Endothelial cell of umbilical vein (primary cell): ENCODE measurements around the gene GMEB2. TPM values are rescaled to one million over a fixed set of nuclear protein-coding genes. Genes with fewer than 3 reads are reported as not detected.
"Not testable (repeated sequence)": the region's sequence is repeated elsewhere in the genome, so short reads cannot be mapped to it uniquely, and the experiment has no call there.

Source experiments
- BruUV-seq: library from RNA; stranded (reverse); fragments of 400-500 nt; replicated peaks from 2 replicates; lab custom pipeline; 2021; lab: Mats Ljungman, UMichigan
- CTCF ChIA-PET: fragments of 300-600, 350-600 bp; sonication (Branson Sonifier 250); formaldehyde crosslinking; loops from one replicate; lab custom pipeline; 2021; ENCODE audit warnings: antibody characterized with exemption, inconsistent platforms; lab: Charles Lee
- POLR2A ChIA-PET: fragments of 300-600, 350-600 bp; sonication (Branson Sonifier 250); formaldehyde crosslinking; loops from one replicate; lab custom pipeline; 2021; ENCODE audit warnings: antibody characterized with exemption, inconsistent platforms; lab: Charles Lee
- DNase-seq: peaks from one replicate; pipeline ENCODE4 v3.0.0-alpha.2; 2011; ENCODE audit warnings: low read depth, low spot score
- FAIRE-seq: peaks from 2 replicates; lab custom pipeline; 2011; peaks lifted over from hg19 to GRCh38; lab: Jason Lieb, UNC
- H2AFZ ChIP-seq: 2 replicates; pipeline ENCODE4 v1.6.0; 2012; ENCODE audit warnings: low read depth, low read length, control low read depth, inconsistent platforms
- H3K27ac ChIP-seq: 2 replicates; pipeline ENCODE4 v1.5.1; 2011; ENCODE audit warnings: low read depth, mild to moderate bottlenecking, control low read depth, low read length, moderate library complexity; ENCODE audit not compliant: insufficient read depth
- H3K27me3 ChIP-seq, 2 experiments: 2 replicates each; pipeline versions ENCODE4 v1.6.0 to v1.6.1; 2011; ENCODE audit warnings: low read length in 2 of 2, mixed read lengths in 1 of 2; ENCODE audit not compliant: control insufficient read depth in 2 of 2, insufficient read depth in 2 of 2
- H3K36me3 ChIP-seq, 2 experiments: 2 replicates in 1 of 2; 3 replicates in 1 of 2; pipeline ENCODE4 v1.5.1; 2011; ENCODE audit warnings: low read length in 2 of 2, mild to moderate bottlenecking in 1 of 2, moderate library complexity in 1 of 2; ENCODE audit not compliant: control insufficient read depth in 2 of 2, insufficient read depth in 2 of 2; ENCODE audit errors: extremely low read depth in 1 of 2
- H3K4me1 ChIP-seq: 3 replicates; pipeline ENCODE4 v1.5.1; 2011; ENCODE audit warnings: mild to moderate bottlenecking, low read length; ENCODE audit not compliant: control insufficient read depth, insufficient read depth; ENCODE audit errors: extremely low read depth
- H3K4me2 ChIP-seq: 2 replicates; pipeline ENCODE4 v1.6.1; 2011; ENCODE audit warnings: low read length, control low read depth, mixed read lengths; ENCODE audit not compliant: insufficient read depth
- H3K4me3 ChIP-seq, 3 experiments: fragments of 200-600 bp in 1 of 3; sonication (generic), shearing (Covaris generic) in 1 of 3; replicated peaks in 1 of 3; 2 replicates each; pipeline ENCODE4 v1.5.1; 2011 to 2016; ENCODE audit warnings: control low read depth in 3 of 3, low read length in 3 of 3, mild to moderate bottlenecking in 2 of 3, inconsistent platforms in 1 of 3, low read depth in 1 of 3, moderate library complexity in 1 of 3; ENCODE audit not compliant: insufficient read depth in 1 of 3
- H3K79me2 ChIP-seq: 2 replicates; pipeline ENCODE4 v1.6.0; 2012; ENCODE audit warnings: low read length, inconsistent platforms; ENCODE audit not compliant: control insufficient read depth, insufficient read depth
- H3K9ac ChIP-seq: replicated peaks from 2 replicates; pipeline ENCODE3; 2011; ENCODE audit warnings: low read length, control low read depth; ENCODE audit not compliant: insufficient read depth; ENCODE audit errors: extremely low read depth
- H3K9me1 ChIP-seq: replicated peaks from 3 replicates; pipeline ENCODE4 v1.6.0; 2011; ENCODE audit warnings: mild to moderate bottlenecking, low read length; ENCODE audit not compliant: control insufficient read depth, insufficient read depth; ENCODE audit errors: extremely low read depth
- H3K9me3 ChIP-seq: replicated peaks from 2 replicates; pipeline ENCODE4 v1.5.1; 2012; ENCODE audit warnings: low read length, inconsistent platforms; ENCODE audit not compliant: control insufficient read depth, insufficient read depth
- H4K20me1 ChIP-seq: replicated peaks from 2 replicates; pipeline ENCODE3; 2011; ENCODE audit warnings: mild to moderate bottlenecking, low read length; ENCODE audit not compliant: control insufficient read depth, insufficient read depth; ENCODE audit errors: extremely low read depth
- GATA2 ChIP-seq: IDR thresholded peaks from 2 replicates; pipeline ENCODE4 v1.7.0; 2011; ENCODE audit warnings: low read depth, mild to moderate bottlenecking, moderate library complexity, mixed read lengths, low read length; ENCODE audit not compliant: insufficient read length, insufficient read depth
- MAX ChIP-seq: IDR thresholded peaks from 2 replicates; pipeline ENCODE4 v1.6.1; 2011; ENCODE audit not compliant: insufficient read depth, insufficient read length
- MYC ChIP-seq: IDR thresholded peaks from one replicate; pipeline ENCODE4 v1.6.1; 2011; ENCODE audit warnings: mild to moderate bottlenecking, low read depth, low read length
- POLR2A ChIP-seq: IDR thresholded peaks from 2 replicates; pipeline ENCODE4 v1.6.1; 2012; ENCODE audit warnings: low read depth, mild to moderate bottlenecking, control low read depth, low read length
- POLR2AphosphoS5 ChIP-seq: IDR thresholded peaks from 2 replicates; pipeline ENCODE4 v1.6.1; 2012; ENCODE audit warnings: low read depth, mild to moderate bottlenecking, control low read depth, low read length, moderate library complexity; ENCODE audit not compliant: insufficient read depth
- dilution Hi-C: fragments of 300-500 bp; cut with MboI; formaldehyde crosslinking; loops from one replicate; pipeline ENCODE4 v1.15.0; 2019; ENCODE audit warnings: low sequenced_read_pairs; ENCODE audit not compliant: extremely low pct_ligation_motif_present
- intact Hi-C: fragments of 100-400 bp; cut with micrococcal nuclease; formaldehyde crosslinking; loops from one replicate; pipeline ENCODE4 v1.10.0; 2022
- polyA plus RNA-seq, 4 experiments: library from polyadenylated mRNA; depleted of rRNA in 3 of 4; stranded (reverse) in 3 of 4; unstranded in 1 of 4; fragments of >200 nt; gene quantifications; 2 replicates each; pipeline versions ENCODE4 v1.2.1 to v1.2.3, GENCODE V29; 2011 to 2012; ENCODE audit warnings: missing spikeins in 1 of 4
- total RNA-seq: library from RNA; stranded (reverse); gene quantifications from 2 replicates; pipeline ENCODE4 v1.2.3, GENCODE V29; 2021
- TF ChIP-seq, protein P1 (sequence below), 2 donors: IDR thresholded peaks; 1 replicate in 1 of 2; 2 replicates in 1 of 2; pipeline ENCODE4 v1.5.1; 2011; ENCODE audit warnings: low read length in 2 of 2, mild to moderate bottlenecking in 2 of 2, moderate library complexity in 2 of 2, control low read depth in 1 of 2, inconsistent platforms in 1 of 2, low read depth in 1 of 2; ENCODE audit not compliant: insufficient read depth in 1 of 2; ENCODE audit errors: extremely low read depth in 1 of 2

GMEB2 gene
- total and polyA plus RNA-seq, 2 donors (not counting 3 experiments of a cell fraction or from before 2014, with no cell fraction given): 12.7 to 14.1 TPM

DNA sequence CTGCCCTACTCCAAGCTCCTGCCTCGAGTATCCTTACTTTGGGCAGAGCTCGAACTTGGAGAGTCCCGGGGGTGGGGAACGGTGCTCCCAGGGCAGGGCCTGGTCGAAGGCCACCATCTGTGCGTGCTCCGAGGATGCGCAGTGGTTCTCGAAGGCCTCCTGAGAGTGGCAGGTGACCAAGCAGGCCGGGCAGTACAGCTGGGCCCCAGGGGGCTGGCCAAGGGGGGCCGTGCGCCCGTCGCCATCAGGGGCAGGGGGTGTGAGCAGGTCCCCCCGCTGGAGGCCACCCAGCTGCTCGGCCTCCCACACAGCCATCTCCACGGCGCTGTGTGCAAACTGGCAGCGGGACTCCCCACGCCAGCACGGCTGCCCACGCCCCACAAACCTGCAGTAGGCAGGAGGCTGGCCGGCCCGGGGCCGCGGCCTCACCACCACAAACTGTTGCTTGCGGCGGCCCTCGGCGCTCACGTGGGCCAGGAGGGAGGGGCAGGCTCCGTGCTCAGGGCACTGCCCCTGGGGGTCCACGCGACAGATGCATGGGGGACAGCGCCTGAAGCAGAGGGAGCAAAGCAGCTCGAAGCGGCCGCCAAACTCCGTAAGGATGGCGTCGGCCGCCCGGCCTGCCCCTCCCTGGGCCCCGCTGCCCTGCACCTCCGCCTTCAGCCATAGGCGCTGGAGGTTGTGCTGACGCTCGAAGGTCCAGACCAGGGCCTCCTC lies 54.7 kb downstream of the GMEB2 start:
- Histone ChIP-seq H3K27ac (no peak overlapping the region), H3K4me2 (no peak overlapping the region), H3K9me1 (no peaks in the 10 kb centered on the region), H3K79me2 (peaks cover 5% of the 10 kb centered on the region), H3K27me3 (no peaks in the 10 kb centered on the region), H3K9me3 (no peaks in the 10 kb centered on the region), H2AFZ (no peak overlapping the region), H3K4me3 (no peak overlapping the region), H3K4me1 (peaks cover 10% of the 10 kb centered on the region), H3K9ac (no peak overlapping the region), H3K36me3 (no peaks in the 10 kb centered on the region), H4K20me1 (no peaks in the 10 kb centered on the region)
- DNase-seq: no peak
- BruUV-seq: no TSS peak
- CTCF ChIA-PET: no interaction called here
- intact Hi-C loops (loop anchor here (5.0 kb wide), 1 partner anchor 55 kb away; the partner anchor contains the start of gene GMEB2), dilution Hi-C loops (no loop called here)
- no peak for FAIRE-seq
- POLR2A ChIA-PET: no interaction called here
- TF ChIP-seq MAX: no peak
- TF ChIP-seq, protein P1, sequence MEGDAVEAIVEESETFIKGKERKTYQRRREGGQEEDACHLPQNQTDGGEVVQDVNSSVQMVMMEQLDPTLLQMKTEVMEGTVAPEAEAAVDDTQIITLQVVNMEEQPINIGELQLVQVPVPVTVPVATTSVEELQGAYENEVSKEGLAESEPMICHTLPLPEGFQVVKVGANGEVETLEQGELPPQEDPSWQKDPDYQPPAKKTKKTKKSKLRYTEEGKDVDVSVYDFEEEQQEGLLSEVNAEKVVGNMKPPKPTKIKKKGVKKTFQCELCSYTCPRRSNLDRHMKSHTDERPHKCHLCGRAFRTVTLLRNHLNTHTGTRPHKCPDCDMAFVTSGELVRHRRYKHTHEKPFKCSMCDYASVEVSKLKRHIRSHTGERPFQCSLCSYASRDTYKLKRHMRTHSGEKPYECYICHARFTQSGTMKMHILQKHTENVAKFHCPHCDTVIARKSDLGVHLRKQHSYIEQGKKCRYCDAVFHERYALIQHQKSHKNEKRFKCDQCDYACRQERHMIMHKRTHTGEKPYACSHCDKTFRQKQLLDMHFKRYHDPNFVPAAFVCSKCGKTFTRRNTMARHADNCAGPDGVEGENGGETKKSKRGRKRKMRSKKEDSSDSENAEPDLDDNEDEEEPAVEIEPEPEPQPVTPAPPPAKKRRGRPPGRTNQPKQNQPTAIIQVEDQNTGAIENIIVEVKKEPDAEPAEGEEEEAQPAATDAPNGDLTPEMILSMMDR (IDR thresholded peaks at IDR 0.05; ENCODE audit: extremely low read depth in 1 of 2, insufficient read depth in 1 of 2, low read depth in 1 of 2, low read length in 2 of 2): no peak
- no peak for TF ChIP-seq POLR2AphosphoS5
- no peak for TF ChIP-seq POLR2A
- TF ChIP-seq GATA2: no peak
- TF ChIP-seq MYC: no peak

GRCh38 chr20:63571087-63571478 lies 55.8 kb downstream of the GMEB2 start:
- H3K36me3 ChIP-seq, H2AFZ ChIP-seq, H4K20me1 ChIP-seq, H3K4me1 ChIP-seq, H3K9me1 ChIP-seq, H3K27ac ChIP-seq, POLR2A ChIA-PET, dilution Hi-C loops, H3K27me3 ChIP-seq, DNase-seq, H3K9ac ChIP-seq, H3K79me2 ChIP-seq, FAIRE-seq, CTCF ChIA-PET, H3K9me3 ChIP-seq, BruUV-seq, H3K4me2 ChIP-seq, H3K4me3 ChIP-seq: not testable (repeated sequence)
- intact Hi-C loops: loop anchor here (5.0 kb wide), 1 partner anchor 56 kb away; the partner anchor contains the start of gene GMEB2
